Lung (tissue), 12 donors: Measurements from ENCODE around the gene BMP7. TPM values are rescaled to one million over a fixed set of nuclear protein-coding genes. Genes with fewer than 3 reads are reported as not detected.

Experiments
- ATAC-seq: fragments of 200-7000 bp; cut with Tn5 transposase; one replicate; pipeline ENCODE4 v1.9.1; 2020; ENCODE audit warnings: moderate number of reproducible peaks; ENCODE audit not compliant: insufficient read depth, low FRiP score
- DNase-seq, 3 donors: peaks; one replicate each; pipeline ENCODE4 v3.0.0-alpha.2; 2013 to 2017
- H3K27ac ChIP-seq, 2 donors: one replicate each; pipeline ENCODE4 v1.5.1; 2013; ENCODE audit warnings: mild to moderate bottlenecking in 2 of 2, moderate library complexity in 2 of 2, control low read depth in 1 of 2, inconsistent platforms in 1 of 2, low read depth in 1 of 2, low read length in 1 of 2
- H3K27me3 ChIP-seq, 3 donors: one replicate each; pipeline ENCODE4 v1.5.1; 2013; ENCODE audit warnings: low read length in 2 of 3; ENCODE audit not compliant: control insufficient read depth in 3 of 3, insufficient read depth in 3 of 3
- H3K36me3 ChIP-seq, 4 donors: one replicate each; pipeline ENCODE4 v1.5.1; 2013; ENCODE audit warnings: low read length in 4 of 4, mild to moderate bottlenecking in 1 of 4, moderate library complexity in 1 of 4; ENCODE audit not compliant: control insufficient read depth in 4 of 4, insufficient read depth in 4 of 4
- H3K4me1 ChIP-seq, 5 donors: one replicate each; pipeline ENCODE4 v1.5.1; 2013; ENCODE audit warnings: low read length in 5 of 5, mild to moderate bottlenecking in 2 of 5, moderate library complexity in 1 of 5; ENCODE audit not compliant: control insufficient read depth in 5 of 5, insufficient read depth in 5 of 5
- H3K4me3 ChIP-seq: one replicate; pipeline ENCODE4 v1.5.1; 2013; ENCODE audit warnings: mild to moderate bottlenecking, control low read depth, moderate library complexity
- H3K9ac ChIP-seq, 2 donors: one replicate each; pipeline ENCODE4 v1.5.1; 2013; ENCODE audit warnings: low read length in 2 of 2, control low read depth in 1 of 2; ENCODE audit not compliant: insufficient read depth in 1 of 2
- H3K9me3 ChIP-seq, 4 donors: one replicate each; pipeline ENCODE4 v1.5.1; 2013; ENCODE audit warnings: low read length in 3 of 4, mild to moderate bottlenecking in 1 of 4, moderate library complexity in 1 of 4; ENCODE audit not compliant: control insufficient read depth in 4 of 4, insufficient read depth in 3 of 4
- WGBS, 2 donors: extraction: QIAGEN DNeasy Blood & Tissue Kit; methylation state at CpG; one replicate each; pipeline ENCODE4 v1.1.7; 2013; 5-methylcytosine and 5-hydroxymethylcytosine counted together
- polyA plus RNA-seq, 2 donors: library from polyadenylated mRNA; stranded (reverse); fragments of 200-250 nt; gene quantifications; one replicate each; pipeline ENCODE4 v1.2.1, GENCODE V29; 2013
- total RNA-seq, 2 donors: library from RNA; depleted of rRNA in 1 of 2; stranded (reverse); fragments of >200 nt in 1 of 2; gene quantifications; one replicate each; pipeline ENCODE4 v1.2.1, GENCODE V29; 2014 to 2021
- TF ChIP-seq, protein P1 (sequence below): IDR thresholded peaks from 2 replicates; pipeline ENCODE4 v1.5.1; 2012; ENCODE audit warnings: mild to moderate bottlenecking; ENCODE audit errors: control extremely low read depth, extremely low read depth
- donor health status: control.
- donor health status: control.
- donor health status: Bipolar disorder and iron deficiency.
- donor health status: healthy.
- donor health status: DM: yes; HTN: yes; CAD: no.

Gene BMP7
- total and polyA plus RNA-seq, 4 donors: 0.67 to 10.3 (median 1.4) TPM

DNA sequence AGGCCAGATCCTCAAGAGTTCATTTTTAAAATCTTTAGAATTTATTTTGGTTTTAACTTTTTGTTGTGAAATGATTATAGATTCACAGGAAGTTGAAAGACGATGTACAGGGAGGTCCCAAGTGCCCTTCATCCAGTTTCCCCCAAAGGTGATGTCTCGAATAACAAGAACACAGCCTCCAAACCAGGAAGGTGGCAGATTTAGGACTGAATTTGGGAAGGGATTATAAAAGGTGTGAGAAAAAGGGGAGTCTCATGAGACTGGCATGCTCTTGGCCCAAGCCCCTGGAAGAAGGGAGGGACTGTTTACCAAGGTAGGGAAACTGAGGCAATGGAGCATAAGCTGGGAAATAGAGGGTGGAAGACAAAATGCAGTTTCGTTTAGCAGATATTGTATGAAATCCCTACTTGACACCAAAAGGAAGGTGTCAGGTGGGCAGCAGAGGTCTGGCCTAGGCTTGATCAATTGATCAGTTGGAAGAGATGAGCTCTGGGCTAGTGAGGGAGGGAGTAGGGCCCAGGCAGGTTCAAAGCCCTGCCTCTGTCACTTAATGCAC is 81.2 kb downstream of the BMP7 start:
- H3K4me1 ChIP-seq: no peaks in the 10 kb centered on the region
- H3K27ac ChIP-seq: no peak overlapping the region
- no peaks in the 10 kb centered on the region for H3K27me3 ChIP-seq
- DNase-seq (no peak), ATAC-seq (no peak)
- H3K4me3 ChIP-seq: no peak overlapping the region
- no peak overlapping the region for H3K9ac ChIP-seq
- 77 to 85% methylated on average over 3 of the region's 3 CpGs for WGBS, 2 donors
- H3K36me3 ChIP-seq: no peaks in the 10 kb centered on the region
- TF ChIP-seq, protein P1, sequence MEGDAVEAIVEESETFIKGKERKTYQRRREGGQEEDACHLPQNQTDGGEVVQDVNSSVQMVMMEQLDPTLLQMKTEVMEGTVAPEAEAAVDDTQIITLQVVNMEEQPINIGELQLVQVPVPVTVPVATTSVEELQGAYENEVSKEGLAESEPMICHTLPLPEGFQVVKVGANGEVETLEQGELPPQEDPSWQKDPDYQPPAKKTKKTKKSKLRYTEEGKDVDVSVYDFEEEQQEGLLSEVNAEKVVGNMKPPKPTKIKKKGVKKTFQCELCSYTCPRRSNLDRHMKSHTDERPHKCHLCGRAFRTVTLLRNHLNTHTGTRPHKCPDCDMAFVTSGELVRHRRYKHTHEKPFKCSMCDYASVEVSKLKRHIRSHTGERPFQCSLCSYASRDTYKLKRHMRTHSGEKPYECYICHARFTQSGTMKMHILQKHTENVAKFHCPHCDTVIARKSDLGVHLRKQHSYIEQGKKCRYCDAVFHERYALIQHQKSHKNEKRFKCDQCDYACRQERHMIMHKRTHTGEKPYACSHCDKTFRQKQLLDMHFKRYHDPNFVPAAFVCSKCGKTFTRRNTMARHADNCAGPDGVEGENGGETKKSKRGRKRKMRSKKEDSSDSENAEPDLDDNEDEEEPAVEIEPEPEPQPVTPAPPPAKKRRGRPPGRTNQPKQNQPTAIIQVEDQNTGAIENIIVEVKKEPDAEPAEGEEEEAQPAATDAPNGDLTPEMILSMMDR: no peak
- H3K9me3 ChIP-seq: no peaks in the 10 kb centered on the region

DNA sequence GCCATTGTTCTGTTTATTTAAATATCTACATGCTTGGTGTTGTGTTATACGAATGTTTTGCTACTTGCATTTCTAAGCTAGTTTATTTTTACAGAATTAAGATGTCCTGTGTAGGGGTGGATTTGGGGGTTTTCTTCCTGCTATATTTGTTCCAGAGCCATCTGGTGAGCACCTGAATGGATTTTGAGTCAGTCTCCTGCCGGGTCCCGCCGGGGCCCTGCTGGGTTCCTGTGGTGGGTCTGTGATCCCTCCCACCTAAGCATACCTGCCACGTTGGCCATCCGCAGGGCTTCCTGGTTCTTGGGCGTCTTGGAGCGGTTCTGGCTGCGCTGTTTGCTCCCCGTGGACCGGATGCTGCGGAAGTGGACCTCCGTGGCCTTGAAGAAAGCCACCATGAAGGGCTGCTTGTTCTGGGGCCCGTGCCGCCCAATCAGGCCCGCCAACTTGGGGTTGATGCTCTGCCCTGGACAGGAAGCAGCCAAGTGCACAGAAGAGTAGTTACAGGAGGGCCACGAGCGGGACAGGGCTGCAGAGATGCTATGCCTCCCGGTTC is 82.9 kb downstream of the BMP7 start:
- H3K27ac ChIP-seq: no peak overlapping the region
- no peak overlapping the region for H3K9ac ChIP-seq
- no peaks in the 10 kb centered on the region for H3K4me1 ChIP-seq
- no peaks in the 10 kb centered on the region for H3K36me3 ChIP-seq
- WGBS, 2 donors: 86 to 88% methylated on average over 19 of the region's 19 CpGs
- TF ChIP-seq, protein P1: no peak
- no peak overlapping the region for H3K4me3 ChIP-seq
- DNase-seq (no peak), ATAC-seq (no peak)
- H3K9me3 ChIP-seq: no peaks in the 10 kb centered on the region
- H3K27me3 ChIP-seq: no peaks in the 10 kb centered on the region

- H3K9ac ChIP-seq: no peak overlapping the region
- no peak overlapping the region for H3K27ac ChIP-seq
- no peaks in the 10 kb centered on the region for H3K4me1 ChIP-seq
- no peaks in the 10 kb centered on the region for H3K36me3 ChIP-seq
- no peak overlapping the region for H3K4me3 ChIP-seq
- no peaks in the 10 kb centered on the region for H3K9me3 ChIP-seq
- 58 to 72% methylated on average over 7 of the region's 7 CpGs for WGBS, 2 donors
- DNase-seq: no peak
- TF ChIP-seq, protein P1: no peak
- no peak for ATAC-seq
- no peaks in the 10 kb centered on the region for H3K27me3 ChIP-seq
Observed at GRCh38 chr20:57181639-57182038, 84.8 kb downstream of the BMP7 start.

- Histone ChIP-seq H3K4me3 (no peak overlapping the region), H3K4me1 (no peaks in the 10 kb centered on the region), H3K9me3 (no peaks in the 10 kb centered on the region), H3K27ac (no peak overlapping the region), H3K27me3 (no peaks in the 10 kb centered on the region), H3K36me3 (no peaks in the 10 kb centered on the region), H3K9ac (no peak overlapping the region)
- ATAC-seq: no peak
- DNase-seq: no peak
- 36 to 45% methylated on average over 5 of the region's 5 CpGs for WGBS, 2 donors
- TF ChIP-seq, protein P1: no peak
Observed at GRCh38 chr20:57180954-57181353, 85.5 kb downstream of the BMP7 start.
